Fibroblast of the aortic adventitia (primary cell): ENCODE results near the gene CLCN4. TPM values are rescaled to one million over a fixed set of nuclear protein-coding genes. Genes with fewer than 3 reads are reported as not detected.

Source experiments
- DNase-seq: peaks from one replicate; pipeline ENCODE4 v3.0.0-alpha.2; 2010; ENCODE audit warnings: low read depth
- H3K4me3 ChIP-seq: 2 replicates; pipeline ENCODE4 v1.5.1; 2011; ENCODE audit warnings: low read depth, mild to moderate bottlenecking, control low read depth, low read length, moderate library complexity
- total RNA-seq: library from RNA; depleted of rRNA; stranded (reverse); fragments of >200 nt; gene quantifications from 2 replicates; pipeline ENCODE4 v1.2.3, GENCODE V29; 2012; ENCODE audit warnings: low replicate concordance
- TF ChIP-seq, protein P1 (sequence below): IDR thresholded peaks from 2 replicates; pipeline ENCODE4 v1.5.1; 2011; ENCODE audit warnings: mild to moderate bottlenecking, low read length, control low read depth, inconsistent platforms; ENCODE audit not compliant: insufficient read depth

Gene CLCN4
- total RNA-seq, 1 donor: 6.7 TPM

DNA sequence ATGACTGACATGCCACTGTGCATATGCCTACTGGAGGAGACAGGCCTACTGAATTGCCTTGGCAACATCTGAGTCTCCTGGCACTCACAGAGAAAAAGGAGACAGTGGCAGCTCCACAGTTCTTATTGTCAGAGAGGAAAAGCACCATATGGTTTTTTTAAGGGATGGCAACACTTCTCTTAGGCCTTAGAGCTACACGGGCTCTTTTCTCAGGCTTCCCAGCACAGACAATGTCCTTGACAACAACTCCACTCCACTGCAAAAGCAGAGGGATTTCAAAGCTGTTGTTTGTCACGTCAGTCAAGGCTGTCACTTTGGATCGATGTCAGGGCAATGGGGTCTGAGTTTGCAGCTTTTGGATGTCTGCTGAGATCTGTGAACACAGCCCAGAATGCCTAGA lies 4.7 kb upstream of the CLCN4 start:
- TF ChIP-seq, protein P1, sequence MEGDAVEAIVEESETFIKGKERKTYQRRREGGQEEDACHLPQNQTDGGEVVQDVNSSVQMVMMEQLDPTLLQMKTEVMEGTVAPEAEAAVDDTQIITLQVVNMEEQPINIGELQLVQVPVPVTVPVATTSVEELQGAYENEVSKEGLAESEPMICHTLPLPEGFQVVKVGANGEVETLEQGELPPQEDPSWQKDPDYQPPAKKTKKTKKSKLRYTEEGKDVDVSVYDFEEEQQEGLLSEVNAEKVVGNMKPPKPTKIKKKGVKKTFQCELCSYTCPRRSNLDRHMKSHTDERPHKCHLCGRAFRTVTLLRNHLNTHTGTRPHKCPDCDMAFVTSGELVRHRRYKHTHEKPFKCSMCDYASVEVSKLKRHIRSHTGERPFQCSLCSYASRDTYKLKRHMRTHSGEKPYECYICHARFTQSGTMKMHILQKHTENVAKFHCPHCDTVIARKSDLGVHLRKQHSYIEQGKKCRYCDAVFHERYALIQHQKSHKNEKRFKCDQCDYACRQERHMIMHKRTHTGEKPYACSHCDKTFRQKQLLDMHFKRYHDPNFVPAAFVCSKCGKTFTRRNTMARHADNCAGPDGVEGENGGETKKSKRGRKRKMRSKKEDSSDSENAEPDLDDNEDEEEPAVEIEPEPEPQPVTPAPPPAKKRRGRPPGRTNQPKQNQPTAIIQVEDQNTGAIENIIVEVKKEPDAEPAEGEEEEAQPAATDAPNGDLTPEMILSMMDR: no peak

DNA sequence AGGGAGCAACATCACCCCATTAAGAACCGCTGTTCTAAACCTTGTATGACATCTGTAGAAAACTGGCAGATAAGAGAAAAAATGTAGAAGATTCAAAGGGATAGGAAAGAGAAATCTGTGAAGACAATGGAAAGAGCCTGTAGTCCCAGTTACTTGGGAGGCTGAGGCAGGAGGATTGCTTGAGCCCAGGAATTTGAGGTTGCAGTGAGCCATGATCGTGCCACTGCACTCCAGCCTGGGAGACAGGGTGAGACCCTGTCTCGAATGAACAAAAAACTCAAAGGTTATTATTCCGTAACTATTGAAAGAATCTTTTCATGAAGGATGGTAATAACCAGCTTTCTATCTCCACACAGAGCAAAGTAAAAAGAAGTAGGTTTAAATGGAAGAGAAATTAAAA lies 1.6 kb upstream of the CLCN4 start:
- TF ChIP-seq, protein P1: no peak
- no peak for DNase-seq
- no peak overlapping the region for H3K4me3 ChIP-seq

More for the DNA sequence above, 4.7 kb upstream of the CLCN4 start:
- H3K4me3 ChIP-seq: no peak overlapping the region
- no peak for DNase-seq

- DNase-seq: no peak
- H3K4me3 ChIP-seq: peak overlapping the region; percentile 43
- TF ChIP-seq, protein P1: no peak
Observed at GRCh38 chrX:10157032-10157341, 212 bp downstream of the CLCN4 start.

DNA sequence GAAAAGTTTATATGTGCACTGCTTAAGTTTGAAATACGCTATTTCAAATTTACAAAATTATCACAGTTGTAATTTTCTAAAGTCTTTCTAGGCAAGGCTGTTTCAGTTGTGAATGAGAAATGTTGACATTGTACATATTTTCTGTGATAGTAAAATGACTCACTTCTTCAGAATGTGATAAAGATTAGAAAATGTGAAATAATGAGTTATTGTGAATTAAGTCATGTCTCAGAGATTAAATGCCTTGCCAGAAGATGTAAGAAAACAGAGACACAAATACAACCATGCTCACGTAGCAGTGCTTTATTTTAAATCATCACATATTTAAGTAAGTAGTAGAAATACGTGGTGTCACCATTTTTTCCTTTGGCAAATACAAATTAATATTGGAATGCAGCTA lies 768 bp downstream of the CLCN4 start:
- DNase-seq: peak; percentile 70
- TF ChIP-seq, protein P1: no peak
- peak overlapping the region; percentile 41 for H3K4me3 ChIP-seq

DNA sequence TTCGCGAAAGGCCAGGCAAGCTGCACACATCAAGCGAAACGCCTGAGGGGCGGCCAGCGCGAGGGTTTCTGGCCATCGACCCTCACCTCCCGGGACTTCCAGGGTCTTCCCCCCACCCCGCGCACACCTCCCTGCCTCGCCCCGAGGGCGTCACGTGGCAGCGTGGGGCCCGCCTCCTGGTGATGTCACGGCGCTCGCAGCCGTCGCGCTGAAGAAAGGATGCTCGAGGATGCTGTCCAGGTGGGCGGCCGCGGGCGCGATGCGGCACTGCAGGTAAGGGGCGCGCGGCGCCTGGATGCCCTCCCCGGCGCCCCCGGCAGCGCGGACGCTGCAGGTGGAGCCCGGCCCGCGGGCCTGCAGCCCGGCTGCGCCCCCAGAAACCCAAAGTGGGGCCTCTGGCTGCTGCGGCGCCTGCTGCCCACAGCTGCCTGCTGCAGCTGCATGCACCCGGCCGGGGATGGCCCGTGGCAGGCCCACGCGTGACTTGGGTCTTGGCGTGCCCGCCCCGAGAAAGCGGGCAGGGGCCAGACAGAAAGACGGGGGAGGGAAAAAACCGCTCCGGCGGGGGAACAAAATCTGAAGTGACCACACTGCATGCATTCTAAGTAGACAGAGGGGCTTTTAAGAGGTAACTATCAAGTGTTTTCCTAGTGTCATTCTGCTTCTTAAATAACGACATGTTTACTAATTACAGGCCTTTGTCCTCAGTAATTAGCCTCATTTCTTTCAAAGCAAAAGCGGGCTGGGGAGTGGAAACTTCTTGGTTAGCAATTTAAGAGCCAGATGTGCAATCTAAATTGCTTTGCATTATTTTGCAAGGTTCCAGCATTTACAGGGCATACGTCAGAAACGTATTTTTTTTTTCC lies 1.7 kb downstream of the CLCN4 start:
- H3K4me3 ChIP-seq: peak overlapping the region; percentile 57
- no peak for DNase-seq
- TF ChIP-seq, protein P1: no peak

- TF ChIP-seq, protein P1: no peak
- no peak for DNase-seq
- no peak overlapping the region for H3K4me3 ChIP-seq
Observed at GRCh38 chrX:10159145-10159468, 2.3 kb downstream of the CLCN4 start.

GRCh38 chrX:10160211-10160610 lies 3.4 kb downstream of the CLCN4 start:
- TF ChIP-seq, protein P1: no peak
- DNase-seq: no peak
- H3K4me3 ChIP-seq: no peak overlapping the region
